ENCODE measurements around the gene CDC42SE1.
A peak's percentile ranks its signal among the peaks of the same experiment; 100 is the strongest.

The CDC42SE1 gene

GRCh38 chr1:151047591-151047924, 11.9 kb downstream of the CDC42SE1 start, which contains the start of gene C1orf56:
TSS of gene C1orf56 (plus strand) at chr1:151047751. CDS start at chr1:151047848, 97 bp downstream.
- no peaks in the 10 kb centered on the region for H3K27me3 ChIP-seq (ENCODE audit: insufficient read depth, low read length, poor library complexity, severe bottlenecking)
- peaks cover 5% of the 10 kb centered on the region; the same call in 1 of the 2 replicates for H3K36me3 ChIP-seq (ENCODE audit: insufficient read depth, low read length)
- H3F3A ChIP-seq (ENCODE audit: low read depth), result peaks cover 3% of the 10 kb centered on the region; the same call in 1 of the 2 replicates
- TF ChIP-seq EZH2phosphoT487 (IDR thresholded peaks at IDR 0.05; ENCODE audit: borderline replicate concordance) (no peak), CTCF (conservative IDR thresholded peaks at IDR 0.05; ENCODE audit: low read length) (no peak)
- H3K4me3 ChIP-seq (ENCODE audit: low read length, poor library complexity, severe bottlenecking), result peak within 1 kb of the TSS; percentile 91
- no peaks in the 10 kb centered on the region for H3K9me2 ChIP-seq (replicated peaks; ENCODE audit: low read depth, low read length)
- H3K4me2 ChIP-seq (ENCODE audit: low read depth, low read length, poor library complexity, severe bottlenecking), result peak within 1 kb of the TSS; percentile 90
- 0 out of 2 replicates have a peak, but pooled peaks cover 4% of the 10 kb centered on the region for H3K79me2 ChIP-seq (ENCODE audit: insufficient read depth, low read length)
- peak within 1 kb of the TSS; percentile 88 for H3K9ac ChIP-seq (ENCODE audit: low read depth, low read length, poor library complexity, severe bottlenecking)
- H4K20me1 ChIP-seq (ENCODE audit: insufficient read depth, low read length, poor library complexity, severe bottlenecking), result no peaks in the 10 kb centered on the region
- H2AFZ ChIP-seq (ENCODE audit: low read length), result peak within 1 kb of the TSS; percentile 98
- peaks cover 13% of the 10 kb centered on the region for H3K4me1 ChIP-seq (ENCODE audit: insufficient read depth, low read length, poor library complexity, severe bottlenecking)
- H3K9me3 ChIP-seq (ENCODE audit: insufficient read depth, low read depth, low read length), result no peaks in the 10 kb centered on the region

GRCh38 chr1:151043163-151043562, 16.3 kb downstream of the CDC42SE1 start:
- H3K4me3 ChIP-seq (ENCODE audit: low read length, poor library complexity, severe bottlenecking), result no peak overlapping the region

GRCh38 chr1:151039521-151039920, 19.9 kb downstream of the CDC42SE1 start:
- H3K79me2 ChIP-seq (ENCODE audit: insufficient read depth, low read length), result no peaks in the 10 kb centered on the region
- no peaks in the 10 kb centered on the region for H3K27me3 ChIP-seq (ENCODE audit: insufficient read depth, low read length, poor library complexity, severe bottlenecking)
- no peaks in the 10 kb centered on the region for H3K9me2 ChIP-seq (replicated peaks; ENCODE audit: low read depth, low read length)
- H3K4me1 ChIP-seq (ENCODE audit: insufficient read depth, low read length, poor library complexity, severe bottlenecking), result no peaks in the 10 kb centered on the region
- no peaks in the 10 kb centered on the region for H3K9me3 ChIP-seq (ENCODE audit: insufficient read depth, low read depth, low read length)
- no peaks in the 10 kb centered on the region for H4K20me1 ChIP-seq (ENCODE audit: insufficient read depth, low read length, poor library complexity, severe bottlenecking)
- H3K36me3 ChIP-seq (ENCODE audit: insufficient read depth, low read length), result peaks cover 9% of the 10 kb centered on the region; the same call in 1 of the 2 replicates
- H3K4me2 ChIP-seq (ENCODE audit: low read depth, low read length, poor library complexity, severe bottlenecking), result no peak overlapping the region
- H3K4me3 ChIP-seq (ENCODE audit: low read length, poor library complexity, severe bottlenecking), result no peak overlapping the region
- no peak overlapping the region for H3K9ac ChIP-seq (ENCODE audit: low read depth, low read length, poor library complexity, severe bottlenecking)
- H2AFZ ChIP-seq (ENCODE audit: low read length), result no peak overlapping the region
- TF ChIP-seq EZH2phosphoT487 (IDR thresholded peaks at IDR 0.05; ENCODE audit: borderline replicate concordance) (no peak), CTCF (conservative IDR thresholded peaks at IDR 0.05; ENCODE audit: low read length) (no peak)
- no peaks in the 10 kb centered on the region for H3F3A ChIP-seq (ENCODE audit: low read depth)

More at GRCh38 chr1:151043163-151043562, 16.3 kb downstream of the CDC42SE1 start:
- H3K4me1 ChIP-seq (ENCODE audit: insufficient read depth, low read length, poor library complexity, severe bottlenecking), result peaks cover 5% of the 10 kb centered on the region
- no peaks in the 10 kb centered on the region for H3K9me2 ChIP-seq (replicated peaks; ENCODE audit: low read depth, low read length)
- no peaks in the 10 kb centered on the region for H3F3A ChIP-seq (ENCODE audit: low read depth)
- H3K9ac ChIP-seq (ENCODE audit: low read depth, low read length, poor library complexity, severe bottlenecking), result no peak overlapping the region
- H3K36me3 ChIP-seq (ENCODE audit: insufficient read depth, low read length), result no peaks in the 10 kb centered on the region
- no peaks in the 10 kb centered on the region for H4K20me1 ChIP-seq (ENCODE audit: insufficient read depth, low read length, poor library complexity, severe bottlenecking)
- no peak for TF ChIP-seq CTCF (conservative IDR thresholded peaks at IDR 0.05; ENCODE audit: low read length)
- TF ChIP-seq EZH2phosphoT487 (IDR thresholded peaks at IDR 0.05; ENCODE audit: borderline replicate concordance), result no peak
- H3K79me2 ChIP-seq (ENCODE audit: insufficient read depth, low read length), result no peaks in the 10 kb centered on the region
- H3K27me3 ChIP-seq (ENCODE audit: insufficient read depth, low read length, poor library complexity, severe bottlenecking), result no peaks in the 10 kb centered on the region
- H3K4me2 ChIP-seq (ENCODE audit: low read depth, low read length, poor library complexity, severe bottlenecking), result no peak overlapping the region
- H2AFZ ChIP-seq (ENCODE audit: low read length), result no peak overlapping the region
- H3K9me3 ChIP-seq (ENCODE audit: insufficient read depth, low read depth, low read length), result no peaks in the 10 kb centered on the region
